ENCODE results near the gene VAMP8.

The VAMP8 gene

GRCh38 chr2:85582492-85582891 lies 5.1 kb downstream of the VAMP8 start:
- Histone ChIP-seq H3K4me2 (ENCODE audit: low read length) (no peak overlapping the region), H3K36me3 (ENCODE audit: insufficient read depth, low read length) (peaks cover 53% of the 10 kb centered on the region), H3K4me3 (ENCODE audit: low read depth, low read length, poor library complexity, severe bottlenecking) (no peak overlapping the region), H3K27me3 (ENCODE audit: insufficient read depth, low read length) (no peaks in the 10 kb centered on the region), H3F3A (ENCODE audit: insufficient read depth, low read length) (no peaks in the 10 kb centered on the region), H3K79me2 (ENCODE audit: insufficient read depth, low read length) (no peaks in the 10 kb centered on the region), H3K9ac (ENCODE audit: low read length) (no peak overlapping the region), H4K20me1 (ENCODE audit: insufficient read depth, low read length) (no peaks in the 10 kb centered on the region), H3K9me3 (ENCODE audit: low read length) (no peaks in the 10 kb centered on the region), H3K4me1 (ENCODE audit: insufficient read depth, low read length, severe bottlenecking) (peaks cover 29% of the 10 kb centered on the region), H3K27ac (ENCODE audit: low read depth, low read length, poor library complexity, severe bottlenecking) (no peak overlapping the region), H2AFZ (ENCODE audit: low read length) (no peak overlapping the region), H3K9me2 (ENCODE audit: low read depth, low read length) (no peaks in the 10 kb centered on the region)
- TF ChIP-seq, protein P1, sequence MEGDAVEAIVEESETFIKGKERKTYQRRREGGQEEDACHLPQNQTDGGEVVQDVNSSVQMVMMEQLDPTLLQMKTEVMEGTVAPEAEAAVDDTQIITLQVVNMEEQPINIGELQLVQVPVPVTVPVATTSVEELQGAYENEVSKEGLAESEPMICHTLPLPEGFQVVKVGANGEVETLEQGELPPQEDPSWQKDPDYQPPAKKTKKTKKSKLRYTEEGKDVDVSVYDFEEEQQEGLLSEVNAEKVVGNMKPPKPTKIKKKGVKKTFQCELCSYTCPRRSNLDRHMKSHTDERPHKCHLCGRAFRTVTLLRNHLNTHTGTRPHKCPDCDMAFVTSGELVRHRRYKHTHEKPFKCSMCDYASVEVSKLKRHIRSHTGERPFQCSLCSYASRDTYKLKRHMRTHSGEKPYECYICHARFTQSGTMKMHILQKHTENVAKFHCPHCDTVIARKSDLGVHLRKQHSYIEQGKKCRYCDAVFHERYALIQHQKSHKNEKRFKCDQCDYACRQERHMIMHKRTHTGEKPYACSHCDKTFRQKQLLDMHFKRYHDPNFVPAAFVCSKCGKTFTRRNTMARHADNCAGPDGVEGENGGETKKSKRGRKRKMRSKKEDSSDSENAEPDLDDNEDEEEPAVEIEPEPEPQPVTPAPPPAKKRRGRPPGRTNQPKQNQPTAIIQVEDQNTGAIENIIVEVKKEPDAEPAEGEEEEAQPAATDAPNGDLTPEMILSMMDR (IDR thresholded peaks at IDR 0.05; ENCODE audit: low read length): no peak
- no peak for TF ChIP-seq EZH2 (IDR thresholded peaks at IDR 0.05; ENCODE audit: borderline replicate concordance, low read length)

DNA sequence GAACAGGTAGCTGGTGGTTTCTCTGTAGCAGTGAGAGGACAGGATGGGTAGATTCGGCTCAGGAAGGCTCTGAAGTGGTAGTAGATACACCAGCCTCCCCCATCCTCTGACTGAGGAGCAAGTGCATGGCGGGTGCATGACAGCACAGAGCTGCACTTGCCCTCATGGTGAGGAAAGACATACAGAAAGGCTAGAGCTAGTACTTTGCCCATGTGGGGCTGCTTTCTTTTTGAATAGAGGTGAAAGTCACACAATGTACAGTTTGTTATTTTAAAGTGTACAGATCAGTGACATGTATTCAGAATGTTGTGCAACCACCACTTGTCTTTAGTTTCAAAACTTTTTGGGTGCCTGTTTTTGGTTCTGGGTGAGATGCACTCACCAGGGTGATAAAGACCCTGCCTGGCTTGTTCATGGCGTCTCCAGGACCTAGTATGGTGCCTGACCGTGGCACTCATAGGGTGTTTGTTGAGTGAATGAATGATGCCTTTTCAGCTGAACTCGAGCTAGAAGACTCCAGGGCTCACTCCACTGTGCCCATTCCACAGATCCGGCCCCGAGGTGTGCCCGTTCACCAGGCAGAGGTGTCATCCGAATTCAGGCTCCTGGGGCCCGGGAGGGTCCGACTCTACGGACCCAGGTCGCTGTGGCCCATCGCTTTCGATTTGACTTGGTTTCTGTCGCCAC lies 6.4 kb downstream of the VAMP8 start:
- no peak for TF ChIP-seq EZH2 (IDR thresholded peaks at IDR 0.05; ENCODE audit: borderline replicate concordance, low read length)
- TF ChIP-seq, protein P1 (IDR thresholded peaks at IDR 0.05; ENCODE audit: low read length): no peak
- peaks cover 53% of the 10 kb centered on the region for H3K36me3 ChIP-seq (ENCODE audit: insufficient read depth, low read length)
- H4K20me1 ChIP-seq (ENCODE audit: insufficient read depth, low read length): no peaks in the 10 kb centered on the region
- H3K27ac ChIP-seq (ENCODE audit: low read depth, low read length, poor library complexity, severe bottlenecking): no peak overlapping the region
- H3K4me3 ChIP-seq (ENCODE audit: low read depth, low read length, poor library complexity, severe bottlenecking): peak overlapping the region; percentile 7
- H3F3A ChIP-seq (ENCODE audit: insufficient read depth, low read length): no peaks in the 10 kb centered on the region
- no peaks in the 10 kb centered on the region for H3K27me3 ChIP-seq (ENCODE audit: insufficient read depth, low read length)
- peak overlapping the region; percentile 46; the same call in 1 of the 2 replicates for H3K4me2 ChIP-seq (ENCODE audit: low read length)
- peaks cover 16% of the 10 kb centered on the region for H3K4me1 ChIP-seq (ENCODE audit: insufficient read depth, low read length, severe bottlenecking)
- H3K9me2 ChIP-seq (ENCODE audit: low read depth, low read length): no peaks in the 10 kb centered on the region
- no peak overlapping the region; the same call in 1 of the 2 replicates for H3K9ac ChIP-seq (ENCODE audit: low read length)
- no peaks in the 10 kb centered on the region for H3K79me2 ChIP-seq (ENCODE audit: insufficient read depth, low read length)
- no peaks in the 10 kb centered on the region for H3K9me3 ChIP-seq (ENCODE audit: low read length)
- H2AFZ ChIP-seq (ENCODE audit: low read length): no peak overlapping the region

GRCh38 chr2:85584354-85584856 lies 7.0 kb downstream of the VAMP8 start, which contains the start of gene VAMP5:
Gene VAMP5, plus strand, starts transcription at chr2:85584431. Its CDS starts 60 bp downstream, at chr2:85584491.
- H4K20me1 ChIP-seq (ENCODE audit: insufficient read depth, low read length): no peaks in the 10 kb centered on the region
- H3K27ac ChIP-seq (ENCODE audit: low read depth, low read length, poor library complexity, severe bottlenecking): no peak within 1 kb of the TSS
- H3K4me3 ChIP-seq (ENCODE audit: low read depth, low read length, poor library complexity, severe bottlenecking): peak within 1 kb of the TSS; percentile 7

More at GRCh38 chr2:85584354-85584856, 7.0 kb downstream of the VAMP8 start, which contains the start of gene VAMP5:
- H3K9ac ChIP-seq (ENCODE audit: low read length): no peak within 1 kb of the TSS; the same call in 1 of the 2 replicates
- peaks cover 51% of the 10 kb centered on the region for H3K36me3 ChIP-seq (ENCODE audit: insufficient read depth, low read length)
- peaks cover 10% of the 10 kb centered on the region for H3K4me1 ChIP-seq (ENCODE audit: insufficient read depth, low read length, severe bottlenecking)
- H3K27me3 ChIP-seq (ENCODE audit: insufficient read depth, low read length): no peaks in the 10 kb centered on the region
- H2AFZ ChIP-seq (ENCODE audit: low read length): no peak within 1 kb of the TSS
- TF ChIP-seq, protein P1 (IDR thresholded peaks at IDR 0.05; ENCODE audit: low read length): no peak
- no peak for TF ChIP-seq EZH2 (IDR thresholded peaks at IDR 0.05; ENCODE audit: borderline replicate concordance, low read length)
- H3K79me2 ChIP-seq (ENCODE audit: insufficient read depth, low read length): no peaks in the 10 kb centered on the region
- H3F3A ChIP-seq (ENCODE audit: insufficient read depth, low read length): no peaks in the 10 kb centered on the region
- H3K9me3 ChIP-seq (ENCODE audit: low read length): no peaks in the 10 kb centered on the region
- H3K9me2 ChIP-seq (ENCODE audit: low read depth, low read length): no peaks in the 10 kb centered on the region
- peak within 1 kb of the TSS; percentile 46; the same call in 1 of the 2 replicates for H3K4me2 ChIP-seq (ENCODE audit: low read length)
